Activated T-cell treated with anti-CD3 and anti-CD28 coated beads, Interleukin-2, amount 50 U/mL, for 1 hour (primary cell): ENCODE data around the gene EML6.
A peak's percentile ranks its signal among the peaks of the same experiment; 100 is the strongest.
"Not testable (repeated sequence)": the region's sequence is repeated elsewhere in the genome, so short reads cannot be mapped to it uniquely, and the experiment has no call there.

Experiments
- DNase-seq: peaks from one replicate; pipeline ENCODE4 v3.0.0-alpha.2; 2020

EML6 gene

GRCh38 chr2:54975598-54976492 is 252.4 kb downstream of the EML6 start:
- no peak for DNase-seq

DNA sequence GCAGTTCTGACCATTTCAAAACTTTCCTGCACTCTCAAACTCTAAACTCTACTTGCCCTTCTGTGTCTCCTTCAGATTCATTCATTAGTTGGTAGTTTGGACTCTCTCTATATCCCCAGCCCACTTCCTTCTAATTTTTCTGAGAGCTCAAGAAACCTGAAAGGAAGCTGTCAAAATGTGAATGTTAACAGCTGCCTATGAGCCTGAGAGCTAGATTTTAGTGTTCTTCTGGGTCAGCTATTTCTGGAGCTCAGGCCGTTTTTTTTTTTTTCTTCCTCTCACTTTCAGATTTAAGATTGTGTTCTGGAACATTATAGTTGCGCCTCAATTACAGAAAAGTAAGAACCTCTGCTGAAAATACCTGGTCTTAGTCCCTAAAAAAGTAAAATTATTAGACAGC is 253.7 kb downstream of the EML6 start:
- no peak for DNase-seq

DNA sequence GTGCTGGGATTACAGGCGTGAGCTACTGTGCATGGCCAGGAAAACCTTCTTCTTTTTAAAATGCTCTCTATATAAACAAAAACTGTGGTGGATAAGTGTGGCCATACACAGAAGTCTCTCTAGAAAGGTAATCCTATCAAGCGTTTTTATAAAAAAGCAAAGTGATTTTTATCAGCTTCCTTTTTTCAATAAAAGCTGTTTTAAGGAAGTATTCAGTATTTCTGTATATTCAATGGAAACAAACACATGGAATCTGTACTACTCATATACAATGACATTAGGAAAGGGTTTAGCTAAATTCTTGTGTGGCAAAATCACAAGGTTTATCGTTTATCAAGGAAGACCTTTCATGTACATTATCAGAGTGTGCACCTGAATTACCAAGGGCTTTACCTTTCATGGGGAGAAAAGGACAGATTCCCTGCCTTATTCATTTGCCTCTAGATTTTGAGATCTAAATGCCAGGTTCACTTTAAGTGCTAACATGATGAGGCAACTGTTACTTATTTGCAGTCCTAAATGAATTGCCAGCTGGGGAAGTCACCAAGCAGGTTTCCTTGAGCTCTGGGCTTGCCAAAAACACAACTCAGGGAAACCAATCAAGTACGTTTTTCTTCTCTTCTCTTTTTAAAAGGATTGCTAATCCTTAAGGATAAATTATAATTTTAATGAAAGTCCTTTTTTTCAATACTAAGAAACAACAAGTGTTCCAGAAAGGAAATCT is 256.0 kb downstream of the EML6 start:
- no peak for DNase-seq

- DNase-seq: no peak
Measured at GRCh38 chr2:54981385-54981784, 257.9 kb downstream of the EML6 start.

DNA sequence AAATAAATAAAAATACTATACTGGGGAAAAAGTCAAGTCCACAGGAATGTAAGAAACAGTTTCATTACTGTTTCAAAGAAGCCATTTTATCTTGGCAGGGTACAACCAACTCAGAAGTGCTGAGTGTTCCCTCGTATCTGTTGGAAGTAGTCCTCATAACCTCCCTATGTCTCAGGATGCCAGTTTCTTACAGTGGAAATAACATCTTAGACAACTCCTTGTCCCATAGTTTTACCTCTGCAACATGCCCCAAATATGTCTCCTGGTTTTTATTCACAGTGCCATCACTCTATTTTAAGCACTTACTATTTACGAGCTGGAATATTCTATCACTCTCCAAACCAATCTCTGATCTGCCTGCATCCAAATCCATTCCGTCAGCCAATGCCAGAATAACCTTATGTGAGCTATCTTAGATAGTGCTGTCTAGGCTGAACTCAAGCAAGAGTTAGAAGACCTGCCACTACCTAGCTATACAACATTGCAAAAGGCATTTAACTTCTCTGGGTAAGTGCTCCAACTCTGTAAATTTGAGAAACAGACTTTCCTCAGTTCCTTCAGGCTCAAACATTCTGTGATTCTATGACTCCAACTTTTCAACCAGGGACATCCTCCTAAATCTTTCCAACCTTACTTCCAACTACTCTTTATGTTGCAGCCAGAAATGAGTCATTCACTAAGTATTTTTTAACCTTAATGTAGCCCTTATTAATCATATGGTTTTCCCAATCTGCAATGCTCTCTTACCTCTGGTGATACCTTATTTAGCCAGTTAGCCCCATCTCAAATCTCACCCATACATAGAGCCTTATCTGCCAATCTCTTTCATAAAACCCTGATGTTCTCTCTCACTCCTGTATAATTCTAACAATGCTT is 260.1 kb downstream of the EML6 start:
- DNase-seq: no peak

- no peak for DNase-seq
Measured at GRCh38 chr2:54984476-54984875, 261.0 kb downstream of the EML6 start.

- DNase-seq: no peak
Measured at GRCh38 chr2:54986264-54986663, 262.8 kb downstream of the EML6 start.

- DNase-seq: no peak
Measured at GRCh38 chr2:54988612-54989011, 265.1 kb downstream of the EML6 start.

DNA sequence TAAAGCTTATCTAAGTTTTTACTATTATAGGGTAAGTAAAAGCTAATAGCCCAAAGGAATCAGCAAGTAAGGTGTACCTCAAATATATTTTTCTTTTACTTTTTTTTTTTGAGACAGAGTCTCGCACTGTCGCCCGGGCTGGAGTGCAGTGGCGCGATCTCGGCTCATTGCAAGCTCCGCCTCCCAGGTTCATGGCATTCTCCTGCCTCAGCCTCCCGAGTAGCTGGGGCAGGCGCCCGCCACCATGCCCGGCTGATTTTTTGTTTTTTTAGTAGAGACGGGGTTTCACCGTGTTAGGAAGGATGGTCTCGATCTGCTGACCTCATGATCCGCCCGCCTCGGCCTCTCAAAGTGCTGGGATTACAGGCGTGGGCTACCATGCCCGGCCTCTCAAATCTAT is 267.2 kb downstream of the EML6 start:
- DNase-seq: not testable (repeated sequence)

GRCh38 chr2:54995553-54995952 is 272.1 kb downstream of the EML6 start:
- DNase-seq: no peak

GRCh38 chr2:54997826-54998225 is 274.4 kb downstream of the EML6 start:
- no peak for DNase-seq

DNA sequence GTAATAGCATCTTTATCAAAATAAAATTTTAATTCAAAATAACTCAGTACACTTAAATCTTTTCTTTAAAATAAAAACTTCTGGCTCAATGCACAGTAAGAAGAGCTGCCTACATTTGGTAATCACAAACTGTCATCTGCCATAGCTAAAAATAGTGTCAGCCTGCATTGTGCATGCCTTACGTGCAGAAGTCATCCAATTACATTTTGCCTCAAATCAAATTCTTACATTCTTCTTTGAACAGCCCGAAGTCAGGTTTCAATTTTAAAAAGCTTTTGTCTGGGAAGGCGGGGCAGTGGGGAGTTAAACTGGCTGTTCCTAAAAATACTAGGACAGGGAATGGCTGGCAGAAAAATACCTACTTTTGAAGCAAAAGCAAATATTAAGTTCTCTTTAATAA is 275.7 kb downstream of the EML6 start:
- DNase-seq: no peak

DNA sequence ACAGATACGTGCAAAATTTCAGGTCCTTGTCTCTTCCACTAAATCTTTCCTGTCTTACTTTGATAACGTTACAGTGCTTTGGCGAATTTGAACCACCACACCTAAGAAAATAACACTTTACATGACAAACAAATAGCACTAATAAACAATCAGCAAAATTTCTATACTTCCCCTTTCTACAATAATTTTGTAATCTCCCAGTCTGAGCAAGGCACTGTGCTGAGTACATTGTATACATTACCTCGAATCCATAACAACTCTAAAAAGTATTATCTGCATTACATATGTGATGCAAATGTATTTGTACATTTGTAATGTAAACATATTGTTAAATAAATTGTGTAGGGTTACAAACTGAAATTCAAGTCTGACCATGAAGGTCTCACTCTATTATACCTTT is 276.9 kb downstream of the EML6 start:
- no peak for DNase-seq

- DNase-seq: no peak
Measured at GRCh38 chr2:55001716-55002115, 278.3 kb downstream of the EML6 start.

DNA sequence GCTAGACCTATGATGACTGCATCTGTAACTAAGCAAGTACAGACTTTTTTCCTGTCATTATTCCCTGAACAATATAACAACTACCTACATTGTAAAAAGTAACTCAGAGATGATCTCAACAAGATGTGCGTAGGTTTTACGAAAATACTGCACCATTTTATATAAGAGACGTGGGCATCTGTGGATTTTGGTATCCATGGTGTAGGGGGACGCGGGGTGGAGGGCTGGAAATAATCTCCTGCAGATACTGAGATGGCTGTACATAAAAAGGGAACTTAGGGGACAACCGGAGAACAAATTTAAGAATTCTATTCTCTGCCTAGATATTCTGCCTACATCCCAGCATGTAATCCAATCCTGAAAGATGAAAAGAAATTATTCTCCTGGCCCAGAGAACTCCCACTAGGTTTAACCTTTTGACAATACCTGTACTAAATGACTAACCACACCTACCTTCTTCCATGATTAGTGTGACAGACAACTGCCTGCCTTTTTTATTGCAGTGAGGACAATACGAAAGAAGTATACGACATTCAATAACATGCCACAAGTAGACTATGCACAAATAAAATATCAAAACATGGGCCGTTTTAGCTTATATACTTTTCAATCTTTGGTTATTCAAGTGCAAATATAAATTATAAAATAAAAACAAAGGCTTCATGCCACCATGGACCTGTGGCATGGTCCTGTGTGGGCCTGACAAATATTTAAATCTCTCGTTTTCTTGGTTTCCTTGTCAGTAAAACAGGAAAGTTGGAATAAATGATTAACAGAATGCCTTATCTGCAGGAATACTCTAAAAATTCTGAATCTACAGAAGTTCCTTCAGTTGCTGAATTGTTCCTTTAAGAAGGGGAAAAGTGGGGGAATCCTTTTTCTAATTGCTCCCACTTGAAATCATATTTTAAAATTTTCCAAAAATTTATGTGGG is 280.5 kb downstream of the EML6 start:
- no peak for DNase-seq

GRCh38 chr2:55006306-55006705 is 282.8 kb downstream of the EML6 start:
- no peak for DNase-seq

DNA sequence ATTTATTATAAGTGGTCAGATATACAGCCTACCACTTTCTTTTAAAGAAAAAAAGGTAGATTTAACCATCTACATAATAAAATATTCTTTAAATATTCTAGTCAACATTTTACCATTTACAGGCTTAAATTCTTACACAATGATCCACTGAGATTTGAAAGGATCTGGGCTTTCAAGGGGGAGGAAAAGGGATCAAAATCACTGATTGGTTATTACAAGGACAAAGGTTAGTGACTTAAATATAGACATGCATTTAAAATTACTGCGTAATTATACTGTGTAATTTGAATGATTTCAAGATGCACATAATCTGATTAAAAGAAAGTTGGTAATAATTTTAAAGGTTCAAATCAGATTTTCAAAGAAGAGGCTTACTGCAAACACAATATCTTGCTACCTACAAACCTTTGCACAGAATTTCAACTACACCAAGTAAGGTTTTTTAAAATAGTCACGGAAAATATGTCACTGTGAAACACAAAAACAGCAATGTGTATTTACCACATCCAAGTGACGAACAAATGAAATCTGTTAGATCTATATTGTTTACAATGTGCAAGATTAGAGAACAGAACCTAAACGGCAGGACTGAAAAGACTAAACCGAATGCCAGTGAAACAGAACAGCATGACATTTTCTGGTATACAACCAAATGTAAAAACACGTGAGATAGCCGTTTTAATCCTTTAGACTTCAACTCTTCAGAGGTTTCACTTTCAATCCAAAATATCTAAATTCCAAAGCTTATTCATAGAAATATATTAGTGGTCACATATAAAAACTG is 286.0 kb downstream of the EML6 start:
- no peak for DNase-seq

DNA sequence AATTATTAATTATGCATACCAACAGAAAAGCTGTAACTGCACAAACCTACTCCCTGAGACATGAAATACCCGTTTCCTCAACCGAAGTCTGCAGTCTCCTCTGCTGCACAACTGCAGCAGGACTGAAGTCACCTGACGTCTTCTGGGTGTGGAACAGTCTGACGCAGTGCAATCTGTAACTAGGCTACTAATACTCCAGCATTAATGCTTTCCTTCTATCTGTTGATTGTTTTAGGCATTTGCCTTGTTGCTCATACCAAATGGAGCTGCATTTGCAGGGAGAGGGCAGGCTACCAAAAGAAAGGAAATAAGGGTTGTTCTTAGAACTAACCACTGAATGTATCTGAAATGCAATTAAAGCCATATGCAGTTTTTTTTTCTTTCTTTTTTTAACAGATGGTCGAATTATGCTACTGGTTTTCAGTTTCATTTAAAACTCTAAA is 286.7 kb downstream of the EML6 start:
- peak; percentile 35 for DNase-seq

DNA sequence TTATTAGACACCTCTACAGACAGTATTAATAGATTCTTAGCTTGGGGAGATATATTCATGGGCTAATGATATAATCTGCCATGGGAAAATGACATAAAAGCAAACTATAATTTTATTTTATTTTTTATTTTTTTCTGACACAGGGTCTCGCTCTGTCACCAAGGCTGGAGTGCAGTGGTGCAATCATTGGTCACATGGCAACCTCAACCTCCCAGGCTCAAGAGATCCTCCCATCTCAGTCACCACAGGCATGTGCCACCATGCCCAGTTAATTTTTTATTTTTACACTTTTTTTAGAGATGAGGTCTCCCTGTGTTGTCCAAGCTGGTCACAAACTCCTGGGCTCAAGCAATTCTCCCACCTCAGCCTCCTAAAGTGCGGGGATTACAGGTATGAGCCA is 287.5 kb downstream of the EML6 start:
- no peak for DNase-seq

DNA sequence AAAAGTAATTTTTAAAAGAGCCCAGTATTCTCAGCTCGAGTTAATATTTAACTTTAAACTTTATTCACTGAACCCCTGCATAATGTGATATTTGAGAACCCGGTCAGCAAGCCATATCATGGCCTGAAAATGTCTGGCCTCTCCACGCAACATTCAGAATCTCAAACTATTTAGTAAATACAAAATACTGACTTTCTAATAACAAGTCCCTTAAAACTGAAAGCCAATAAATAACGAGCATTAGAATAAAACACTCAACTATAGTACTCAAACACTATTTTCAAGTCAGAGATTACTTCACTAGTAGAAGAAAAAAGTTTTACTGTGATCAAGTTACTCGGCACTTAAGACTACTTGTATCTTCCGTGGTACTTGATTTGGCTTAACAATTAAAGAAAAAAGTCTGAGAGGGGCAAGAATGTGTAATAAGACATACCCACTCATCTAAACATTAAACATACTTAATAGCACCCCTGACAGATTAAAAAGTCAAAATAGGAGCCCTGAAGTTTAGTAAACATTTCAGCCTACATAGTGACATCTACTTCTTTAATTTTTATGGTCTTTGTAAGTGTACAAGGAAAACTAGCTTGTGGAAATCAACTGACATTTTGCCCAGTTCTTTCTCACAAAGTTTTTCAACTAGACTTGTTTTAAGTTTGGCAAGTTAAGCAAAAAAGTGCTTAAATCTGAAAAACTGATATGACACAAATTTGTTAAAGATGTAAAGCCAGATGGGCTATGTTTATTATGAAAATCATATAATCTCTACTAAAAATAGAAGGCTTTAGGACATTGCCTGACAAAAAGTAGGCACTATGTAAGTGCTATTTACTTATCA is 288.6 kb downstream of the EML6 start:
- DNase-seq: no peak
